SK-N-SH (cell line): ENCODE measurements around the gene ABHD13. TPM values are rescaled to one million over a fixed set of nuclear protein-coding genes. Genes with fewer than 3 reads are reported as not detected.

Experiments used
- CTCF ChIA-PET: fragments of 300-600, 350-600 bp; formaldehyde crosslinking; extraction: SDS; loops from one replicate; lab custom pipeline; 2021; lab: Yijun Ruan, JAX
- POLR2A ChIA-PET: fragments of 350-600 bp; sonication (Branson Sonifier 250); formaldehyde crosslinking; extraction: SDS; loops from one replicate; lab custom pipeline; 2020; ENCODE audit warnings: antibody characterized with exemption, inconsistent platforms; lab: Yijun Ruan, JAX
- DNase-seq: peaks from one replicate; pipeline ENCODE4 v3.0.0; 2012
- H2AFZ ChIP-seq: fragments of 200-600 bp; sonication (generic); 2 replicates; pipeline ENCODE4 v1.8.1; 2016; ENCODE audit warnings: antibody characterized with exemption, mild to moderate bottlenecking, low read depth
- H3F3A ChIP-seq: fragments of 200-600 bp; sonication (generic); replicated peaks from 2 replicates; pipeline ENCODE3; 2016; ENCODE audit warnings: antibody characterized with exemption, mild to moderate bottlenecking; ENCODE audit not compliant: insufficient read depth
- H3K27ac ChIP-seq, 2 experiments: fragments of 200-500 bp in 1 of 2; fragments of 200-600 bp in 1 of 2; sonication (Bioruptor generic) in 1 of 2; sonication (generic), shearing (Covaris generic) in 1 of 2; 2 replicates each; pipeline versions ENCODE4 v1.5.1 to v1.6.1; 2014 to 2016; ENCODE audit warnings: low read depth in 2 of 2, inconsistent platforms in 1 of 2, low read length in 1 of 2, mild to moderate bottlenecking in 1 of 2, mixed read lengths in 1 of 2
- H3K27me3 ChIP-seq: fragments of 200-600 bp; sonication (generic), shearing (Covaris generic); 2 replicates; pipeline ENCODE4 v1.6.1; 2016; ENCODE audit warnings: mixed run types; ENCODE audit not compliant: insufficient read depth
- H3K36me3 ChIP-seq, 2 experiments: fragments of 200-500 bp in 1 of 2; fragments of 200-600 bp in 1 of 2; sonication (Bioruptor generic) in 1 of 2; sonication (generic) in 1 of 2; replicated peaks in 1 of 2; 2 replicates each; pipeline versions ENCODE3 to v1.5.1; 2014 to 2016; ENCODE audit warnings: low read length in 1 of 2, mild to moderate bottlenecking in 1 of 2; ENCODE audit not compliant: insufficient read depth in 2 of 2, control insufficient read depth in 1 of 2
- H3K4me1 ChIP-seq, 2 experiments: fragments of 200-500 bp in 1 of 2; fragments of 200-600 bp in 1 of 2; sonication (Bioruptor generic) in 1 of 2; sonication (generic), shearing (Covaris generic) in 1 of 2; 2 replicates each; pipeline versions ENCODE4 v1.5.1 to v1.6.1; 2014 to 2016; ENCODE audit warnings: low read depth in 1 of 2, low read length in 1 of 2, mixed run types in 1 of 2; ENCODE audit not compliant: insufficient read depth in 2 of 2, control insufficient read depth in 1 of 2
- H3K4me2 ChIP-seq: fragments of 200-600 bp; sonication (generic), shearing (Covaris generic); 2 replicates; pipeline ENCODE4 v1.6.1; 2017; ENCODE audit warnings: mixed run types
- H3K4me3 ChIP-seq, 2 experiments: fragments of 200-500 bp in 1 of 2; fragments of 200-600 bp in 1 of 2; sonication (Bioruptor generic) in 1 of 2; sonication (generic), shearing (Covaris generic) in 1 of 2; 2 replicates each; pipeline versions ENCODE4 v1.5.1 to v1.8.1; 2014 to 2016; ENCODE audit warnings: low read depth in 2 of 2, inconsistent platforms in 1 of 2, low read length in 1 of 2, mild to moderate bottlenecking in 1 of 2, mixed read lengths in 1 of 2, moderate library complexity in 1 of 2
- H3K79me2 ChIP-seq: fragments of 200-600 bp; sonication (generic); 2 replicates; pipeline ENCODE4 v1.8.1; 2017; ENCODE audit warnings: mild to moderate bottlenecking; ENCODE audit not compliant: insufficient read depth
- H3K9ac ChIP-seq: fragments of 200-600 bp; sonication (generic); 2 replicates; pipeline ENCODE4 v1.6.1; 2017; ENCODE audit warnings: mixed run types
- H3K9me2 ChIP-seq: fragments of 200-600 bp; sonication (generic); 2 replicates; pipeline ENCODE4 v1.6.1; 2017; ENCODE audit warnings: mixed run types
- H3K9me3 ChIP-seq: fragments of 200-600 bp; sonication (generic); 2 replicates; pipeline ENCODE4 v1.6.1; 2017; ENCODE audit warnings: mixed run types, mild to moderate bottlenecking, moderate library complexity
- H4K20me1 ChIP-seq: fragments of 200-600 bp; sonication (generic); 2 replicates; pipeline ENCODE4 v1.6.1; 2017; ENCODE audit warnings: mild to moderate bottlenecking, mixed run types; ENCODE audit not compliant: insufficient read depth
- CHD2 ChIP-seq: fragments of 150-350 bp; IDR thresholded peaks from 2 replicates; pipeline ENCODE4 v1.6.1; 2018; ENCODE audit warnings: low read length; ENCODE audit not compliant: partially characterized antibody
- ELF1 ChIP-seq: IDR thresholded peaks from 2 replicates; pipeline ENCODE4 v1.4.0; 2012
- EP300 ChIP-seq, 2 experiments: IDR thresholded peaks; 2 replicates each; pipeline versions ENCODE4 v1.4.0 to v1.6.1; 2012; ENCODE audit warnings: borderline replicate concordance in 1 of 2, low read depth in 1 of 2, low read length in 1 of 2
- EZH2phosphoT487 ChIP-seq: fragments of 200-600 bp; sonication (generic); IDR thresholded peaks from 2 replicates; pipeline ENCODE4 v1.6.1; 2017; ENCODE audit warnings: low read depth, mixed run types, mild to moderate bottlenecking, antibody characterized with exemption, moderate library complexity, borderline replicate concordance
- FOSL2 ChIP-seq: IDR thresholded peaks from 2 replicates; pipeline ENCODE4 v1.4.0; 2012; ENCODE audit warnings: low read depth, mild to moderate bottlenecking, moderate library complexity, borderline replicate concordance
- MEF2A ChIP-seq: IDR thresholded peaks from 2 replicates; pipeline ENCODE4 v1.4.0; 2012; ENCODE audit warnings: low read depth, borderline replicate concordance
- MXI1 ChIP-seq: IDR thresholded peaks from 2 replicates; pipeline ENCODE4 v1.6.1; 2012; ENCODE audit warnings: mild to moderate bottlenecking, low read depth, low read length, improper control_type of control experiment
- POLR2AphosphoS5 ChIP-seq: IDR thresholded peaks from 2 replicates; pipeline ENCODE4 v1.6.1; 2012; ENCODE audit warnings: low read depth, low read length
- RCOR1 ChIP-seq: fragments of 150-350 bp; IDR thresholded peaks from 2 replicates; pipeline ENCODE4 v1.6.1; 2017; ENCODE audit warnings: antibody characterized with exemption, low read length
- RXRA ChIP-seq: IDR thresholded peaks from 2 replicates; pipeline ENCODE4 v1.4.0; 2012; ENCODE audit warnings: low read depth, mild to moderate bottlenecking, borderline replicate concordance
- SIN3A ChIP-seq: IDR thresholded peaks from 2 replicates; pipeline ENCODE4 v1.6.1; 2012; ENCODE audit warnings: low read depth, mild to moderate bottlenecking, low read length, moderate library complexity, borderline replicate concordance
- SMC3 ChIP-seq: IDR thresholded peaks from 2 replicates; pipeline ENCODE4 v1.6.1; 2012; ENCODE audit warnings: low read depth, low read length, improper control_type of control experiment
- WGBS: methylation state at CpG from one replicate; pipeline ENCODE4 v1.1.6; 2017; ENCODE audit warnings: low lambda C conversion rate; 5-methylcytosine and 5-hydroxymethylcytosine counted together
- polyA plus RNA-seq, 3 experiments: library from polyadenylated mRNA; depleted of rRNA; stranded (reverse); fragments of >200 nt; gene quantifications; 2 replicates each; pipeline ENCODE4 v1.2.3, GENCODE V29; 2012
- TF ChIP-seq, protein P1 (sequence below): IDR thresholded peaks from 2 replicates; pipeline ENCODE4 v1.6.1; 2012; ENCODE audit warnings: mild to moderate bottlenecking, low read depth, low read length, moderate library complexity
- TF ChIP-seq, protein P2 (sequence below): IDR thresholded peaks from 2 replicates; pipeline ENCODE4; 2012
- TF ChIP-seq, protein P3 (sequence below): fragments of 150-350 bp; IDR thresholded peaks from 2 replicates; pipeline ENCODE4 v1.6.1; 2017; ENCODE audit warnings: antibody characterized with exemption, low read length, low read depth, borderline replicate concordance
- TF ChIP-seq, protein P4 (sequence below): IDR thresholded peaks from 2 replicates; pipeline ENCODE4 v1.4.0; 2012; ENCODE audit warnings: low read depth, borderline replicate concordance
- TF ChIP-seq, protein P5 (sequence below): fragments of 200-600 bp; sonication (generic); IDR thresholded peaks from 2 replicates; pipeline ENCODE4 v1.6.1; 2017; ENCODE audit warnings: antibody characterized with exemption, mild to moderate bottlenecking, moderate library complexity
- TF ChIP-seq, protein P6 (sequence below): IDR thresholded peaks from 2 replicates; pipeline ENCODE4 v1.4.0; 2012; ENCODE audit warnings: low read depth, borderline replicate concordance
- TF ChIP-seq, protein P7 (sequence below): IDR thresholded peaks from 2 replicates; pipeline ENCODE4 v1.4.0; 2012; ENCODE audit warnings: low read depth

Gene ABHD13
- polyA plus RNA-seq (2012; rRNA removed): 2.9 and 4.0 TPM in 2 replicates
- polyA plus RNA-seq (2012; cell fraction: cytosol; rRNA removed): 5.5 and 6.6 TPM in 2 replicates
- polyA plus RNA-seq (2012; cell fraction: nucleus; rRNA removed): 1.1 and 2.2 TPM in 2 replicates

DNA sequence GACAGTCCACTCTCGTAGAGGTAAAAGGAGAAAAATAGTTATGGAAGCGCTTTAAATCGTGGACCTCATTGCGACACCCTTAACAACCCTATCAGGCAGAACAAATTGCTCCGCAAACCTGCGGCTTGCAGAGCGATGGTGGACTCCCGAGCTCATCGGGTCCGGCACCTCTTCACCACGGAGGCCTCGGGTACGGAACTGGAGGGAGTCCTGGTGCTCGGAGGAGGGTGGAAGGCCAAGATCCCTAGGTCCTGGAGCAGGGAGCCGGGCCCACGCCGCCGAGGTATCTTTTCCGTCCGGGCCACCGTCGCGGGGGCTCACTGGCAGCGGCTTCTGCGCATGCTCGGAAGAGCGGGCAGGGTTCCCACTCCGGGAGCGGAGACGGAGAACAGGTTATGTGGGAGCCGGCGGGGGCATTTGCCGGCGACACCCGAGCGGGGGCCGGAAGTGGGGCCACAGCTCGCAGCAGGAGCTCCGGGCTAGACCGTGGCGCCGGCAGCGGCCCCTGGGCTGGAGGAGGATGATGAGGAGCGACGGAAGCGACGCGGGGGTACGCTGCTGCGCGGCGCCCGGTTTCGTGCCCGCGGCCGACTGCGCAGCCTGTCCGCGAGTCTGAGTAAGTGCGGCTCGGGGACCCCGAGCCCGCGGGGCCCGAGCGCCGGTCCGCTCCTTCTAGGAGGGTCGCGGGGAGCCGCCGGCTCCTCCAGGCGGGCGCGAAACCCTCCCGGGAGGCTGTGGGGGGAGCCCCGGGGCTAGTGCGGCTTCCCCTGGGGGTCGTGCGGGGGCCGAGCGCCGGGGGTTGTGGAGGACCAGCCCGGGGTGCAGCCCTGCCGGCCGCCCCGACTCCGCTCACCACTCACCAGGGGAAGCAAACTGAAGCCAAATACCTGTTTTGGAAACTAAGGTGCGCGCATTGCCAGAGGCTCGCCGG lies at the start of gene ABHD13:
TSS of gene ABHD13 (plus strand) at position 349 of the 931 bp plus-strand sequence. CDS start 10,827 bp downstream, outside the sequence.
- no peaks in the 10 kb centered on the region for H3K27me3 ChIP-seq
- WGBS: under 1% methylated on average over 24 of the region's 93 CpGs
- no peaks in the 10 kb centered on the region for H3K9me3 ChIP-seq
- H3K79me2 ChIP-seq: peaks cover 64% of the 10 kb centered on the region
- H3F3A ChIP-seq: peaks cover 10% of the 10 kb centered on the region
- peak within 1 kb of the TSS; percentile 85 for H3K4me2 ChIP-seq
- no peaks in the 10 kb centered on the region for H3K9me2 ChIP-seq
- H3K4me1 ChIP-seq: peaks cover 19 to 29% of the 10 kb centered on the region in 2 experiments; a peak in 3 of 4 replicates
- DNase-seq: peak; percentile 97
- H3K36me3 ChIP-seq: peaks cover 0 to 2% of the 10 kb centered on the region in 2 experiments
- peak within 1 kb of the TSS; percentile 92 for H3K4me3 ChIP-seq
- peaks cover 16% of the 10 kb centered on the region for H4K20me1 ChIP-seq
- ChIA-PET CTCF (no interaction called here), POLR2A (no interaction called here)
- peak within 1 kb of the TSS; percentile 70 to 96 for H3K27ac ChIP-seq
- H3K9ac ChIP-seq: peak within 1 kb of the TSS; percentile 98
- H2AFZ ChIP-seq: peak within 1 kb of the TSS; percentile 93
- TF ChIP-seq, protein P1, sequence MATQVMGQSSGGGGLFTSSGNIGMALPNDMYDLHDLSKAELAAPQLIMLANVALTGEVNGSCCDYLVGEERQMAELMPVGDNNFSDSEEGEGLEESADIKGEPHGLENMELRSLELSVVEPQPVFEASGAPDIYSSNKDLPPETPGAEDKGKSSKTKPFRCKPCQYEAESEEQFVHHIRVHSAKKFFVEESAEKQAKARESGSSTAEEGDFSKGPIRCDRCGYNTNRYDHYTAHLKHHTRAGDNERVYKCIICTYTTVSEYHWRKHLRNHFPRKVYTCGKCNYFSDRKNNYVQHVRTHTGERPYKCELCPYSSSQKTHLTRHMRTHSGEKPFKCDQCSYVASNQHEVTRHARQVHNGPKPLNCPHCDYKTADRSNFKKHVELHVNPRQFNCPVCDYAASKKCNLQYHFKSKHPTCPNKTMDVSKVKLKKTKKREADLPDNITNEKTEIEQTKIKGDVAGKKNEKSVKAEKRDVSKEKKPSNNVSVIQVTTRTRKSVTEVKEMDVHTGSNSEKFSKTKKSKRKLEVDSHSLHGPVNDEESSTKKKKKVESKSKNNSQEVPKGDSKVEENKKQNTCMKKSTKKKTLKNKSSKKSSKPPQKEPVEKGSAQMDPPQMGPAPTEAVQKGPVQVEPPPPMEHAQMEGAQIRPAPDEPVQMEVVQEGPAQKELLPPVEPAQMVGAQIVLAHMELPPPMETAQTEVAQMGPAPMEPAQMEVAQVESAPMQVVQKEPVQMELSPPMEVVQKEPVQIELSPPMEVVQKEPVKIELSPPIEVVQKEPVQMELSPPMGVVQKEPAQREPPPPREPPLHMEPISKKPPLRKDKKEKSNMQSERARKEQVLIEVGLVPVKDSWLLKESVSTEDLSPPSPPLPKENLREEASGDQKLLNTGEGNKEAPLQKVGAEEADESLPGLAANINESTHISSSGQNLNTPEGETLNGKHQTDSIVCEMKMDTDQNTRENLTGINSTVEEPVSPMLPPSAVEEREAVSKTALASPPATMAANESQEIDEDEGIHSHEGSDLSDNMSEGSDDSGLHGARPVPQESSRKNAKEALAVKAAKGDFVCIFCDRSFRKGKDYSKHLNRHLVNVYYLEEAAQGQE: peak; percentile 55; the same call in 1 of the 2 replicates
- TF ChIP-seq, protein P2, sequence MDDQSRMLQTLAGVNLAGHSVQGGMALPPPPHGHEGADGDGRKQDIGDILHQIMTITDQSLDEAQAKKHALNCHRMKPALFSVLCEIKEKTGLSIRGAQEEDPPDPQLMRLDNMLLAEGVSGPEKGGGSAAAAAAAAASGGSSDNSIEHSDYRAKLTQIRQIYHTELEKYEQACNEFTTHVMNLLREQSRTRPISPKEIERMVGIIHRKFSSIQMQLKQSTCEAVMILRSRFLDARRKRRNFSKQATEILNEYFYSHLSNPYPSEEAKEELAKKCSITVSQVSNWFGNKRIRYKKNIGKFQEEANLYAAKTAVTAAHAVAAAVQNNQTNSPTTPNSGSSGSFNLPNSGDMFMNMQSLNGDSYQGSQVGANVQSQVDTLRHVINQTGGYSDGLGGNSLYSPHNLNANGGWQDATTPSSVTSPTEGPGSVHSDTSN: no peak; the same call in 1 of the 2 replicates
- TF ChIP-seq SIN3A (peak; percentile 85; the same call in 1 of the 2 replicates), EP300 (IDR thresholded peaks at IDR 0.05; ENCODE audit: borderline replicate concordance in 1 of 2, low read depth in 1 of 2, low read length in 1 of 2) (peak in 1 of 2 experiments; percentile 47; a peak in 1 of 4 replicates), MXI1 (no peak; the same call in 1 of the 2 replicates), MEF2A (no peak), RCOR1 (no peak), RXRA (no peak), POLR2AphosphoS5 (peak; percentile 81), SMC3 (no peak), FOSL2 (no peak), EZH2phosphoT487 (no peak), CHD2 (peak; percentile 68), ELF1 (peak; percentile 77)
- TF ChIP-seq, protein P3, sequence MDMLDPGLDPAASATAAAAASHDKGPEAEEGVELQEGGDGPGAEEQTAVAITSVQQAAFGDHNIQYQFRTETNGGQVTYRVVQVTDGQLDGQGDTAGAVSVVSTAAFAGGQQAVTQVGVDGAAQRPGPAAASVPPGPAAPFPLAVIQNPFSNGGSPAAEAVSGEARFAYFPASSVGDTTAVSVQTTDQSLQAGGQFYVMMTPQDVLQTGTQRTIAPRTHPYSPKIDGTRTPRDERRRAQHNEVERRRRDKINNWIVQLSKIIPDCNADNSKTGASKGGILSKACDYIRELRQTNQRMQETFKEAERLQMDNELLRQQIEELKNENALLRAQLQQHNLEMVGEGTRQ: no peak
- TF ChIP-seq, protein P4, sequence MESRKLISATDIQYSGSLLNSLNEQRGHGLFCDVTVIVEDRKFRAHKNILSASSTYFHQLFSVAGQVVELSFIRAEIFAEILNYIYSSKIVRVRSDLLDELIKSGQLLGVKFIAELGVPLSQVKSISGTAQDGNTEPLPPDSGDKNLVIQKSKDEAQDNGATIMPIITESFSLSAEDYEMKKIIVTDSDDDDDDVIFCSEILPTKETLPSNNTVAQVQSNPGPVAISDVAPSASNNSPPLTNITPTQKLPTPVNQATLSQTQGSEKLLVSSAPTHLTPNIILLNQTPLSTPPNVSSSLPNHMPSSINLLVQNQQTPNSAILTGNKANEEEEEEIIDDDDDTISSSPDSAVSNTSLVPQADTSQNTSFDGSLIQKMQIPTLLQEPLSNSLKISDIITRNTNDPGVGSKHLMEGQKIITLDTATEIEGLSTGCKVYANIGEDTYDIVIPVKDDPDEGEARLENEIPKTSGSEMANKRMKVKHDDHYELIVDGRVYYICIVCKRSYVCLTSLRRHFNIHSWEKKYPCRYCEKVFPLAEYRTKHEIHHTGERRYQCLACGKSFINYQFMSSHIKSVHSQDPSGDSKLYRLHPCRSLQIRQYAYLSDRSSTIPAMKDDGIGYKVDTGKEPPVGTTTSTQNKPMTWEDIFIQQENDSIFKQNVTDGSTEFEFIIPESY: 0 out of 2 replicates have a peak, but pooled peaks have one; percentile 37
- TF ChIP-seq, protein P5, sequence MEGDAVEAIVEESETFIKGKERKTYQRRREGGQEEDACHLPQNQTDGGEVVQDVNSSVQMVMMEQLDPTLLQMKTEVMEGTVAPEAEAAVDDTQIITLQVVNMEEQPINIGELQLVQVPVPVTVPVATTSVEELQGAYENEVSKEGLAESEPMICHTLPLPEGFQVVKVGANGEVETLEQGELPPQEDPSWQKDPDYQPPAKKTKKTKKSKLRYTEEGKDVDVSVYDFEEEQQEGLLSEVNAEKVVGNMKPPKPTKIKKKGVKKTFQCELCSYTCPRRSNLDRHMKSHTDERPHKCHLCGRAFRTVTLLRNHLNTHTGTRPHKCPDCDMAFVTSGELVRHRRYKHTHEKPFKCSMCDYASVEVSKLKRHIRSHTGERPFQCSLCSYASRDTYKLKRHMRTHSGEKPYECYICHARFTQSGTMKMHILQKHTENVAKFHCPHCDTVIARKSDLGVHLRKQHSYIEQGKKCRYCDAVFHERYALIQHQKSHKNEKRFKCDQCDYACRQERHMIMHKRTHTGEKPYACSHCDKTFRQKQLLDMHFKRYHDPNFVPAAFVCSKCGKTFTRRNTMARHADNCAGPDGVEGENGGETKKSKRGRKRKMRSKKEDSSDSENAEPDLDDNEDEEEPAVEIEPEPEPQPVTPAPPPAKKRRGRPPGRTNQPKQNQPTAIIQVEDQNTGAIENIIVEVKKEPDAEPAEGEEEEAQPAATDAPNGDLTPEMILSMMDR: no peak
- TF ChIP-seq, protein P6, sequence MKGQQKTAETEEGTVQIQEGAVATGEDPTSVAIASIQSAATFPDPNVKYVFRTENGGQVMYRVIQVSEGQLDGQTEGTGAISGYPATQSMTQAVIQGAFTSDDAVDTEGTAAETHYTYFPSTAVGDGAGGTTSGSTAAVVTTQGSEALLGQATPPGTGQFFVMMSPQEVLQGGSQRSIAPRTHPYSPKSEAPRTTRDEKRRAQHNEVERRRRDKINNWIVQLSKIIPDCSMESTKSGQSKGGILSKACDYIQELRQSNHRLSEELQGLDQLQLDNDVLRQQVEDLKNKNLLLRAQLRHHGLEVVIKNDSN: no peak
- TF ChIP-seq, protein P7, sequence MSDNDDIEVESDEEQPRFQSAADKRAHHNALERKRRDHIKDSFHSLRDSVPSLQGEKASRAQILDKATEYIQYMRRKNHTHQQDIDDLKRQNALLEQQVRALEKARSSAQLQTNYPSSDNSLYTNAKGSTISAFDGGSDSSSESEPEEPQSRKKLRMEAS: peak; percentile 90
